HG02840 (cell line): Measurements from ENCODE around the gene C19orf67.
"Not testable (repeated sequence)": the region's sequence is repeated elsewhere in the genome, so short reads cannot be mapped to it uniquely, and the experiment has no call there.

Experiments used
- ATAC-seq: cut with Tn5 transposase; IDR thresholded peaks from one replicate; pipeline ENCODE4 v1.9.1; 2021; ENCODE audit warnings: mild to moderate bottlenecking, moderate library complexity, moderate number of reproducible peaks; ENCODE audit not compliant: unreplicated experiment, low FRiP score

The C19orf67 gene

GRCh38 chr19:14059093-14059480 is 26.5 kb downstream of the C19orf67 start:
- ATAC-seq, result no peak

- ATAC-seq, result no peak
Measured at GRCh38 chr19:14058182-14059092, 27.1 kb downstream of the C19orf67 start.

GRCh38 chr19:14056741-14057356 is 28.7 kb downstream of the C19orf67 start:
- no peak for ATAC-seq

- no peak for ATAC-seq
Measured at GRCh38 chr19:14056069-14056666, 29.4 kb downstream of the C19orf67 start.

- no peak for ATAC-seq
Measured at GRCh38 chr19:14055396-14055795, 30.2 kb downstream of the C19orf67 start.

GRCh38 chr19:14054721-14055120 is 30.9 kb downstream of the C19orf67 start:
- ATAC-seq, result no peak

- ATAC-seq, result no peak
Measured at GRCh38 chr19:14054099-14054498, 31.5 kb downstream of the C19orf67 start.

- ATAC-seq, result no peak
Measured at GRCh38 chr19:14053500-14053899, 32.1 kb downstream of the C19orf67 start.

GRCh38 chr19:14053032-14053431 is 32.6 kb downstream of the C19orf67 start:
- no peak for ATAC-seq

- no peak for ATAC-seq
Measured at GRCh38 chr19:14052470-14052869, 33.1 kb downstream of the C19orf67 start.

GRCh38 chr19:14051980-14052379 is 33.6 kb downstream of the C19orf67 start:
- no peak for ATAC-seq

GRCh38 chr19:14050961-14051360 is 34.6 kb downstream of the C19orf67 start:
- ATAC-seq, result not testable (repeated sequence)

GRCh38 chr19:14050512-14050911 is 35.1 kb downstream of the C19orf67 start:
- no peak for ATAC-seq

- ATAC-seq, result no peak
Measured at GRCh38 chr19:14048443-14049153, 37.0 kb downstream of the C19orf67 start.

GRCh38 chr19:14047866-14048265 is 37.7 kb downstream of the C19orf67 start:
- ATAC-seq, result not testable (repeated sequence)

- not testable (repeated sequence) for ATAC-seq
Measured at GRCh38 chr19:14042659-14043608, 42.6 kb downstream of the C19orf67 start.

- no peak for ATAC-seq
Measured at GRCh38 chr19:14039181-14039580, 46.4 kb downstream of the C19orf67 start.

GRCh38 chr19:14035706-14036105 is 49.9 kb downstream of the C19orf67 start:
- ATAC-seq, result no peak

GRCh38 chr19:14035159-14035558 is 50.4 kb downstream of the C19orf67 start:
- not testable (repeated sequence) for ATAC-seq

GRCh38 chr19:14033946-14034345 is 51.6 kb downstream of the C19orf67 start:
- no peak for ATAC-seq
